ENCODE results near the gene UGT1A10. TPM values are rescaled to one million over a fixed set of nuclear protein-coding genes. Genes with fewer than 3 reads are reported as not detected.

The UGT1A10 gene
- total RNA-seq, 1 experiment from 2014 or later: not detected

GRCh38 chr2:233816334-233816733 is 180.1 kb downstream of the UGT1A10 start:
- POLR2A ChIA-PET (ENCODE audit: low non-redundant PET): no interaction called here
- BruUV-seq (replicated peaks): no TSS peak

GRCh38 chr2:233816771-233817170 is 180.5 kb downstream of the UGT1A10 start:
- POLR2A ChIA-PET (ENCODE audit: low non-redundant PET): no interaction called here
- no peaks in the 10 kb centered on the region for H3K27me3 ChIP-seq (replicated peaks; ENCODE audit: insufficient read depth, low read depth, low read length, poor library complexity)
- H3K9me3 ChIP-seq (ENCODE audit: low read depth, low read length, poor library complexity, severe bottlenecking): no peaks in the 10 kb centered on the region
- CTCF ChIA-PET: no interaction called here
- H3K4me1 ChIP-seq (ENCODE audit: insufficient read depth, low read length, poor library complexity, severe bottlenecking): no peaks in the 10 kb centered on the region
- H3K36me3 ChIP-seq (ENCODE audit: insufficient read depth, low read length, poor library complexity, severe bottlenecking): no peaks in the 10 kb centered on the region
- intact Hi-C loops (cut with micrococcal nuclease; ENCODE audit: unreplicated experiment): no loop called here
- no peak for DNase-seq (ENCODE audit: low spot score)
- TF ChIP-seq CTCF (conservative IDR thresholded peaks at IDR 0.05; ENCODE audit: low read depth, low read length): no peak
- no peak for TF ChIP-seq EZH2 (IDR thresholded peaks at IDR 0.05; ENCODE audit: borderline replicate concordance, low read depth, low read length, poor library complexity, severe bottlenecking)
- no peak overlapping the region for H3K4me3 ChIP-seq (ENCODE audit: low read depth, low read length, poor library complexity, severe bottlenecking)
- no TSS peak for BruUV-seq (replicated peaks)
- H3K27ac ChIP-seq (ENCODE audit: low read depth, low read length, poor library complexity, severe bottlenecking): no peak overlapping the region

More at GRCh38 chr2:233816334-233816733, 180.1 kb downstream of the UGT1A10 start:
- intact Hi-C loops (cut with micrococcal nuclease; ENCODE audit: unreplicated experiment): no loop called here
- Histone ChIP-seq H3K4me1 (ENCODE audit: insufficient read depth, low read length, poor library complexity, severe bottlenecking) (no peaks in the 10 kb centered on the region), H3K9me3 (ENCODE audit: low read depth, low read length, poor library complexity, severe bottlenecking) (no peaks in the 10 kb centered on the region), H3K4me3 (ENCODE audit: low read depth, low read length, poor library complexity, severe bottlenecking) (no peak overlapping the region), H3K27ac (ENCODE audit: low read depth, low read length, poor library complexity, severe bottlenecking) (no peak overlapping the region), H3K27me3 (replicated peaks; ENCODE audit: insufficient read depth, low read depth, low read length, poor library complexity) (no peaks in the 10 kb centered on the region), H3K36me3 (ENCODE audit: insufficient read depth, low read length, poor library complexity, severe bottlenecking) (no peaks in the 10 kb centered on the region)
- DNase-seq (ENCODE audit: low spot score): no peak
- TF ChIP-seq CTCF (conservative IDR thresholded peaks at IDR 0.05; ENCODE audit: low read depth, low read length): no peak
- no peak for TF ChIP-seq EZH2 (IDR thresholded peaks at IDR 0.05; ENCODE audit: borderline replicate concordance, low read depth, low read length, poor library complexity, severe bottlenecking)
- CTCF ChIA-PET: no interaction called here

- DNase-seq (ENCODE audit: low spot score): no peak
- BruUV-seq (replicated peaks): no TSS peak
- Histone ChIP-seq H3K4me1 (ENCODE audit: insufficient read depth, low read length, poor library complexity, severe bottlenecking) (no peaks in the 10 kb centered on the region), H3K27ac (ENCODE audit: low read depth, low read length, poor library complexity, severe bottlenecking) (no peak overlapping the region), H3K27me3 (replicated peaks; ENCODE audit: insufficient read depth, low read depth, low read length, poor library complexity) (no peaks in the 10 kb centered on the region), H3K4me3 (ENCODE audit: low read depth, low read length, poor library complexity, severe bottlenecking) (no peak overlapping the region), H3K36me3 (ENCODE audit: insufficient read depth, low read length, poor library complexity, severe bottlenecking) (no peaks in the 10 kb centered on the region), H3K9me3 (ENCODE audit: low read depth, low read length, poor library complexity, severe bottlenecking) (no peaks in the 10 kb centered on the region)
- ChIA-PET POLR2A (ENCODE audit: low non-redundant PET) (no interaction called here), CTCF (no interaction called here)
- intact Hi-C loops (cut with micrococcal nuclease; ENCODE audit: unreplicated experiment): no loop called here
- no peak for TF ChIP-seq CTCF (conservative IDR thresholded peaks at IDR 0.05; ENCODE audit: low read depth, low read length)
- no peak for TF ChIP-seq EZH2 (IDR thresholded peaks at IDR 0.05; ENCODE audit: borderline replicate concordance, low read depth, low read length, poor library complexity, severe bottlenecking)
These were observed 181.2 kb downstream of the UGT1A10 start for GRCh38 chr2:233817361-233817911.
